Keratinocyte (primary cell): Measurements from ENCODE around the gene HPN.

Source experiments
- CTCF ChIP-seq, 3 experiments: IDR thresholded peaks in 1 of 3; conservative IDR thresholded peaks in 1 of 3; optimal IDR thresholded peaks in 1 of 3; 2 replicates in 2 of 3; 3 replicates in 1 of 3; pipeline versions ENCODE3 to v1.5.1; 2011; ENCODE audit warnings: low read length in 3 of 3, mild to moderate bottlenecking in 3 of 3, moderate library complexity in 2 of 3, control low read depth in 1 of 3, inconsistent platforms in 1 of 3; ENCODE audit not compliant: insufficient read depth in 2 of 3; ENCODE audit errors: extremely low read depth in 1 of 3
- EZH2 ChIP-seq: IDR thresholded peaks from one replicate; pipeline ENCODE4 v1.6.1; 2012; ENCODE audit warnings: inconsistent platforms, mild to moderate bottlenecking, low read length, moderate library complexity

GRCh38 chr19:35005256-35005977 lies 36.1 kb upstream of the HPN start:
- TF ChIP-seq CTCF (optimal IDR thresholded peaks at IDR 0.05 in 1 of 3, IDR thresholded peaks at IDR 0.05 in 1 of 3, conservative IDR thresholded peaks at IDR 0.05 in 1 of 3; ENCODE audit: extremely low read depth in 1 of 3, insufficient read depth in 2 of 3, low read length in 3 of 3) (no peak), EZH2 (no peak)
